Urothelium cell line (cell line): ENCODE data around the gene CCDC17.
"Not testable (repeated sequence)": the region's sequence is repeated elsewhere in the genome, so short reads cannot be mapped to it uniquely, and the experiment has no call there.

Experiments
- DNase-seq: peaks from one replicate; pipeline ENCODE4 v3.0.0; 2011; ENCODE audit warnings: low spot score, mixed read lengths
- FAIRE-seq: peaks from 2 replicates; lab custom pipeline; 2011; peaks lifted over from hg19 to GRCh38; lab: Jason Lieb, UNC

Gene CCDC17

DNA sequence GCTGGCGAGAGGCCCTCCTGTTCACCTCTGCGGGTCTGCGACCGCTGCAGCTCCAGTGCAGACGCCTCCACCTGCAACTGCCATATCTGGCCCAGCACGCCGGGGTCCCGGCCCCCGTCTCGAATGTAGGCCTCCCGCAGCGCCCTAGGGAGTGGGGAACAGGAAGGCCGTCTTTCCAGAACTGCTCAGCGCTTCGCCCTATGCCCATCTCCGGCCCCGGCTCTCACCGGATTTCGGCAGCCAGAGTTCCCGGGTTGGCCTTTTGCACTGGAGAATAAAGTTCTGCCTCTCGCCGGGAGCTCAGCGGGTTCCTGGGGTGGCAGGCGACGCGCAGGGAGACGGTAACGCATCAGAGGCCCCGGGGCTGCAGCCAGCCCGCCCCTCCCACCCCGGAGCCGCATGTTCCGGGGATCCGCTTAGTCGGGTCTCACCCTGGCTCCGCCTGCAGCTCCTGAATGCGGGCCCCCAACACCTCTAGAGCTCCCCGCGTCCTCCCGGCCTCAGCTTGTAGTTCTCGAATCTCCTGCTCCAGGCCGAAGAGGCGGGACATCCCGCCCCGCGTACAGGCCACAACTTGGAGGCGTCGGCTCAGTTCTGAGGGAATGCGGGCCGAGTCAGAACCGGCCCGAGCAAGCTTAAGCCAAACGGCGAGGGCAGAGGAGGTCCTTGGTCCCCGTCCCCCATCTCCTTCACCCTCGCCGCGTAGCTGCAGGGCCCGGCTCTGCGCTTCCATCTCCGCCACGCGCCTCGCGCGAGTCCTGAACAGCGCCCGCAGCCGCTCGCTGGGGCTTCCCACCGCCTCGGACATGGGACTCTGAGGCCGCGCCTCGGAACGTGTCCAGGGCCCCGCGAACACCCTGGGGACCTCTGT lies 1.1 kb downstream of the CCDC17 start:
- FAIRE-seq (no peak), DNase-seq (no peak)

DNA sequence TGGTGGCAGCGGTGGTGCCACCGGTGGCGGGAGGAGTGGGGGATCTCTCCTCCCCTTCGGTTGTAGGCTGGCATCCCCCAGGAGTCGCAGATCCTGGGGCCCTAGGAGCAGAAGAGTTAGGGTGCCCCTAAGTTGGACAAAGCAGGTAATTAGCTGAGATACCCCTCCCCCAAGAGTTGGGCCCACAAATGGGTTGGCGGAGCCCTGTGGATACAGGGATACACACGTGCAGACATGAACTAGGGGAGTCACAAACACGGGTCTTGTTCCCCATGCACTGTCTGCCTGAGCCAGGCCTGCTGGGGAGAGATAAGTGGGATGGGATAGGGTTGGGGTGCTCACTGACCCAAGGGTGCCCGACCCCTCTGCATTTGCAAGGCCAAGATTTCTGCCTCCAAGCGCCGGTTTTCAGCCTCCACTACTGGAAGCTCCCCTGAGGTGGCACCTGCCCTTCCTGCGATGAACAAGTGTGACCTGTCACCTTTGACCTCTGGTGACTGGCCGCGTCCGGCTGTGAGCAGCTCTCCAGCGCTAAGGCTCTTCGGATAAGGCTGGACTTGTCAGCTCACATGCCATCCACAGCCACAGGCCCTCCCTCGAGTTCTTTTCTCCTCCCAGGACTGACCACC lies 1.8 kb downstream of the CCDC17 start:
- DNase-seq = peak; percentile 7
- FAIRE-seq = no peak

DNA sequence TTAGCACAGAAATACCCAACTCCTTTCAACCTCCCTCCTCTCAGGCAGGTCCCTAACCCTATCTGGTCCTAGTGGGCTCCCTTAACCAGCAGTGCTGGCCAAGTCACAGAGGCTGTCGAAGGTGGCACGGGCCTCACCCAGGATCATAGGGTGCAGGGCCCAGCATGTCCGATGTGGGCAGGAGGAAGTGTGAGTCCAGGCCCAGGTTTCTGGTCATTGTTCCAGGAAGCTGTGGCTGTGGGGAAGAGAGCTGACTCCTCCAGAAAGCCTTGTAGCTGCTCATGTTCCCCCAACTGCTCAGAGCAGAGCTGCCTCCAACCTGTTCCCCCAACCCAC lies 2.4 kb downstream of the CCDC17 start:
- FAIRE-seq (no peak), DNase-seq (peak; percentile 6)

GRCh38 chr1:45620588-45621500 lies 3.0 kb downstream of the CCDC17 start:
- FAIRE-seq = peak; percentile 93
- DNase-seq = peak; percentile 6

DNA sequence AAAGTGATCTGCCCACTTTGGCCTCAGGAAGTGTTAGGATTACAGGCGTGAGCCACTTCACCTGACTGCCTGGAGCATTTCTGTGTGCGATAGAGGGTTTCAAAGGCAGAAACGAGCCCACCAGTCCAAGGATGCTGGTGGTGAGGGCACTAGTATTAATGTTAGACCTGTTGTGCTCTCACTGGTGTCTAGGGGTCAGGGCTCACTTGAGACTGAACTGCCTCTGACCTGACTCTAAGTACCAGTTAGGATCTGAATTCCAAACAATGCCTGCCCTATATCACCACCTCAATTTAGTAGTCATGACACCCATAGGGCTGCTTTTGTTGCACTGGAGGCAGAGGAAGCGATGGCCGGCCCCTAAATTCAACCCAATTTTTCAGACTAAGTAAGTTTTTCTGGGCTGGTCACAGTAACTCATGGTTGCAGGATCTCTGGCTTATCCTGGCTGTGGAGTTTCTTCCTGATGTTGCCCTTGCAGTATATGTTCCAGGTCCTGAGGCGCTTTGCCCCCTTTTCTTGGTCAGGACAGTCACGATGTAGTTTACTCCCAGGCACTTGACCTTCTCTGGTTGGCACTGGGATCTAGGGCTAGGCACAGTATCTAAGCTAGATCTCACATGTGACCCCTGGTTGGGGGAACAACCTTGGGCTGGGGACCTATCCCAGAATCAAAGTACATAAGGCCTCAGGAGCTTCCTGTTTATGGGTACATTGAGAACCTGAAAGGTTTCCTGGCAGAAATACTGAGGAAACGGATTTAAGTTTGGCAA lies 4.5 kb downstream of the CCDC17 start:
- peak; percentile 8 for DNase-seq
- no peak for FAIRE-seq

GRCh38 chr1:45617618-45618017 lies 6.2 kb downstream of the CCDC17 start:
- no peak for DNase-seq
- FAIRE-seq = no peak

DNA sequence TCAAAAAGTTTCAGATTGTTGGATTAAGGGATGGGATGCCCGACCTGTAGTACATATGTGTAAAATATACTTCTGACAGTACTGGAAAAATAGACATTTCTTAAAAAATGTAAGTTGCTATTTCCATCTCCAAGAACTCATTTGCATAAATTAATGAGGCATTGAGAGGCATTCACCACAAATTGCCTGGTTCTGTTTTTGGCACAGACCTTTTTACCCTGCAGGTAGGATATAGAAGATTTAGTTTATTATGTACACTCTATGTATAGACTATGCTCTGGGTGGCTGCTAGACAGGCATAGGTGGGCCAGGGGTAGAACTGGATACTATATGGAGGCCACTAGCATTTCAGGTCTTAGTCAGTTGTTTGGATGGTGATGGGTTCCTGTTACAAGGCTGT lies 8.0 kb downstream of the CCDC17 start:
- DNase-seq = no peak
- no peak for FAIRE-seq

- FAIRE-seq (no peak), DNase-seq (no peak)
These were observed 10.8 kb downstream of the CCDC17 start for GRCh38 chr1:45612941-45613579.

- no peak for DNase-seq
- FAIRE-seq = no peak
These were observed 13.1 kb downstream of the CCDC17 start for GRCh38 chr1:45610589-45611226.

DNA sequence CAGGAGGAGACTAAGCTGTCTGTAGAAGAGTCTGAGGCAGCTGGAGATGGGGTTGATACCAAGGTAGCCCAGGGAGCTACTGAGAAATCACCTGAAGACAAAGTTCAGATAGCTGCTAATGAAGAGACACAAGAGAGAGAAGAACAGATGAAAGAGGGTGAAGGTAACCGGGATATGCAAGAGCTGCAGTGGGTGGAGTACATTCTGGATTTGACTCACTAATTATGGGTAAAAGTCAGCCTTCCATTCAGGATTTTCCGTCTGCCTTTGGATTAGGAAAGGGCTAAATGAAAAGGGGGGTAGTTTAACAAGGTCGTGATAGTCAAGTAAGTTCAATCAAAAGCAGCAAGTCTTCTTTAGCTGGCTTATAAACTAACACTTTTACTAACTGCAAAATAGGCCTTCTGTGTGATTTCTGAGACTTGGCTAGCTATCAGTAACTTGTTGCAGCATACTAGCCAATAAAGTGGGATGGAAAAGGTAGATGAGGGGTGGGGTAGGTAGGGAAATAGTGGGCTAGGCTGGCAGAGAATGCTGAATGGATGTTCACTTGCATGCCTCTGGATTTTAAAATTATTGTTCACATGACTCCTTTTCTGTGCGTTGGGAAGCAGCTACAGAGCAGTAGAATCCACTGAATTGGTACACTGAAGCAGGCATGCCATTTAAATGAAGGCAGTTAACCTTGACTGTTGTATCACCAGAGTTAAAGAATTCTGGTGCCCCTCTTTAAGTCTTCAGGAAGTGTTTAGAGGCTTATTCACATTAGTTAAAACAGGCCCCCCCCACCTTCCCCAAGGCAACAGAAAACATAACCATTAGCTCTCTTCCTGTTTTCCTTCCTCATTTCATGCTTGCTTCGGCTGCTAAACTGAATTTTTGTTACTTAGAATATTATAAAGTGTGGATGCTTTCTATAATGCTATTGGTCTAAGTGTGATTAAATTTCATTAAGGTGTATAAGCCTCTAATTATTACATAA lies 15.4 kb downstream of the CCDC17 start:
- FAIRE-seq (peak; percentile 17), DNase-seq (no peak)

- FAIRE-seq (no peak), DNase-seq (no peak)
These were observed 16.3 kb downstream of the CCDC17 start for GRCh38 chr1:45607404-45608074.

DNA sequence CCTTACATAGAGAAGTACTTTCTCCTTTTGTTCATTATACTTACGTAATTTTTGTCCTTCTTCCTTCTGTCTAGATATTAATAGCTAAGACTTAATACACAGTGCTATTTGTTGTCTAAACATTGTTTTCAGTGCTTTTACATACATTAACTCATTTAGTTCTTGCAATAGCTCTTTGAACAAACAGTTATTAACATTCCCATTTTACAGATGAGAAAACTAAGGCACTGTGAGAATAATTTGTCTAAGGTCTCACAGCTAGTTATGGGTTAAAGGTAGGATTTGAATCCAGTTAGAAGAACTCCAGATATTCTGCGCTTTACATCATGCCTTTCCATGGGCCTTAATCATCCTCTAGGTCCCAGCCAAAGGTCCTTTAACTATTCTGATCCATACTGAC lies 19.6 kb downstream of the CCDC17 start:
- FAIRE-seq (no peak), DNase-seq (no peak)

DNA sequence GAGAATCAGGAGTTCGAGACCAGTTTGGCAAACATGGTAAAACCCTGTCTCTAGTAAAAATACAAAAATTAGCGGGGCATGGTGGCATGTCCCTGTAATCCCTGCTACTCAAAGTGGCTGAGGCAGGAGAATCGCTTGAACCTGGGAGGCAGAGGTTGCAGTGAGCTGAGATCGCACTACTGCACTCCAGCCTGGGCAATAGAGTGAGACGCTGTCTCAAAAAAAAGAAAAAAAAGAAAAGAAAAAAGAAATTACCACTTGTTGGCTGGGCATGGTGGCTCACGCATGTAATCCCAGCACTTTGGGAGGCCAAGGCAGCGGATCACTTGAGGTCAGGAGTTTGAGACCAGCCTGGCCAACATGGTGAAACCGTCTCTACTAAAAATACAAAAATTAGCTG lies 27.1 kb downstream of the CCDC17 start:
- DNase-seq, FAIRE-seq: not testable (repeated sequence)

GRCh38 chr1:45594412-45594811 lies 29.4 kb downstream of the CCDC17 start:
- no peak for FAIRE-seq
- DNase-seq = no peak

DNA sequence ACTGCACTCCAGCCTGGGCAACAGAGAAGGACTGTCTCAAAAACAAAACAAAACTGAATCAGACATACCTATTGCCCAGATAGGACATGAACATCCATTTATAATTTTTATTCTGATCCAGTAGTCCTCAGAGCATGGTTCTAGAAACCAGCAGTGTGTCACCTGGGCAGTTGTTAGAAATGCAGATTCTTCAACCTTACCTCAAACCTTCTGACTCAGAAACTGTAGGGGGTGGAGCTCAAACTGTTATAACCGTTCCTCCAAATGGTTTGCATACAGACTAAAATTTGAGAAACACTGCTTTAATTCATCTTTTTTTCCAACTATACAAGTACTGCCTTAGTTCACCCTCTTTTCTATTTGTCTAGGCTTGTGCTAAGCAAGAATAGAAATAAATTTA lies 34.0 kb downstream of the CCDC17 start:
- DNase-seq = no peak

GRCh38 chr1:45586769-45587168 lies 37.1 kb downstream of the CCDC17 start:
- FAIRE-seq = no peak

More for the DNA sequence above, 34.0 kb downstream of the CCDC17 start:
- FAIRE-seq = no peak

DNA sequence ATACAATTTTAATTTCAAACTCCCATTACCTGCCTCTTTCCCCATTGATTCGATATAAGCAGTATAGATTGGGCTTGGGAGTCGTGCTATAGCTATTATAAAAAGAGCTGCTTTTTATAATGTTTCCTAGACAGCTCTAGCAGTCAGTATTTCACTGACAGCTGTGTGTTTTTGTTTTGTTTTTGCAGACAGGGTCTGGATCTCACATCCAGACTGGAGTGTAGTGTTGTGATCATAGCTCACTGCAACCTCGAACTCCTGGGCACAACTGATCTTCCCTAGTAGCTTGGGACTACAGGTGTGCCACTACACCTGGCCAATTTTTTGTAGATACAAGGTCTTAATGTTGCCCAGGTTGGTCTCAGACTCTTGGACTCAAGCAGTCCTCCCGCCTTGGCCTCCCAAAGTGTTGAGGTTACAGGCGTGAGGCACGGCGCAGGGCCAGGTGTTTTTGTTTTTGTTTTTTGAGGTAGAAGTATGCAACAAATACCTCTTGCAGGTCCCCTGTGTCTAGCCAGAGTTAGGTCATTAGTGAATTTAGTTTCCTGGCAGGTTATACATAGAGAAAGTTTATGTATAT lies 38.3 kb downstream of the CCDC17 start:
- no peak for FAIRE-seq
- DNase-seq = no peak

More at GRCh38 chr1:45586769-45587168, 37.1 kb downstream of the CCDC17 start:
- DNase-seq = no peak

DNA sequence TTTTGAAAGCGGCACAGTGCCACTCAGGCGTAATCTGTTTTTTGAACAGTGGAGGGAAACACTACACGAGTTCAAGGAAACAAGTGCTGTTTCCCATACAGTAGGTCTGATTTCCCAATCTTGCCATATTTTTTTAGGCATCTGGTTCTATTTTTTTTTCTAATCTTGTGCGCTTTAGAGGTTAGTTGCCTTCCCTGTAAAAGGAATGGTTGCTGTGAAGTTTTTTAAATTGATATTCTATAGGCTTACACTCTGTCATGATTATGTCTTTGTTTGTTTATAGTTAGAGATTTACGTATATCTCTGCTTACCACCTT lies 38.8 kb downstream of the CCDC17 start:
- FAIRE-seq = no peak
- no peak for DNase-seq
